ENCODE results near the gene KRI1.

The KRI1 gene

GRCh38 chr19:10593148-10593547 is 27.3 kb upstream of the KRI1 start:
- DNase-seq: no peak
- TF ChIP-seq CTCF (IDR thresholded peaks at IDR 0.05): no peak
- Histone ChIP-seq H3K27me3 (peaks cover 0 to 26% of the 10 kb centered on the region in 2 donors), H3K4me3 (no peak overlapping the region), H3K36me3 (no peaks in the 10 kb centered on the region), H3K27ac (peak overlapping the region in 1 of 2 donors; percentile 64), H3K9me3 (no peaks in the 10 kb centered on the region), H3K4me1 (peaks cover 0 to 12% (median 6%) of the 10 kb centered on the region in 4 donors)
- intact Hi-C loops (cut with DNase I; ENCODE audit: low total_unique reads): no loop called here

GRCh38 chr19:10587839-10588150 is 22.0 kb upstream of the KRI1 start:
- H3K4me1 ChIP-seq: no peaks in the 10 kb centered on the region
- no peak overlapping the region for H3K27ac ChIP-seq
- H3K4me3 ChIP-seq: no peak overlapping the region
- TF ChIP-seq CTCF (IDR thresholded peaks at IDR 0.05): no peak
- H3K27me3 ChIP-seq: peaks cover 0 to 41% of the 10 kb centered on the region in 2 donors
- H3K9me3 ChIP-seq: no peaks in the 10 kb centered on the region
- no peaks in the 10 kb centered on the region for H3K36me3 ChIP-seq
- no peak for DNase-seq
- intact Hi-C loops (cut with DNase I; ENCODE audit: low total_unique reads): no loop called here

- no peak for DNase-seq
- Histone ChIP-seq H3K36me3 (no peaks in the 10 kb centered on the region), H3K27ac (no peak within 1 kb of the TSS), H3K9me3 (no peaks in the 10 kb centered on the region), H3K4me1 (no peaks in the 10 kb centered on the region), H3K4me3 (no peak within 1 kb of the TSS), H3K27me3 (peaks cover 0 to 41% of the 10 kb centered on the region in 2 donors)
- no peak for TF ChIP-seq CTCF (IDR thresholded peaks at IDR 0.05)
- intact Hi-C loops (cut with DNase I; ENCODE audit: low total_unique reads): no loop called here
These were observed 21.4 kb upstream of the KRI1 start, which contains the start of gene AP1M2 for GRCh38 chr19:10587022-10587838. TSS of gene AP1M2 (minus strand) at chr19:10587312. CDS start at chr19:10587231, 81 bp downstream.

- no peak overlapping the region for H3K4me3 ChIP-seq
- no peaks in the 10 kb centered on the region for H3K36me3 ChIP-seq
- H3K9me3 ChIP-seq: no peaks in the 10 kb centered on the region
- DNase-seq: no peak
- intact Hi-C loops (cut with DNase I; ENCODE audit: low total_unique reads): no loop called here
- H3K27me3 ChIP-seq: peaks cover 0 to 41% of the 10 kb centered on the region in 2 donors
- no peak overlapping the region for H3K27ac ChIP-seq
- no peak for TF ChIP-seq CTCF (IDR thresholded peaks at IDR 0.05)
- peaks cover 0 to 2% (median under 1%) of the 10 kb centered on the region in 4 donors for H3K4me1 ChIP-seq
These were observed 20.6 kb upstream of the KRI1 start for GRCh38 chr19:10586396-10586795.

GRCh38 chr19:10583036-10583776 is 17.4 kb upstream of the KRI1 start:
- intact Hi-C loops (cut with DNase I; ENCODE audit: low total_unique reads): no loop called here
- TF ChIP-seq CTCF (IDR thresholded peaks at IDR 0.05): no peak
- H3K27me3 ChIP-seq: peaks cover 0 to 18% of the 10 kb centered on the region in 2 donors
- DNase-seq: no peak
- H3K4me1 ChIP-seq: peaks cover 0 to 8% (median 6%) of the 10 kb centered on the region in 4 donors
- H3K36me3 ChIP-seq: no peaks in the 10 kb centered on the region
- H3K4me3 ChIP-seq: no peak overlapping the region
- no peak overlapping the region for H3K27ac ChIP-seq
- H3K9me3 ChIP-seq: no peaks in the 10 kb centered on the region

Measured in tibial artery (tissue), 4 donors.